ENCODE results near the gene TTLL11. TPM values are rescaled to one million over a fixed set of nuclear protein-coding genes. Genes with fewer than 3 reads are reported as not detected.

Gene TTLL11
- total and polyA plus RNA-seq, 8 donors = 3.4 to 7.5 (median 5.5) TPM

DNA sequence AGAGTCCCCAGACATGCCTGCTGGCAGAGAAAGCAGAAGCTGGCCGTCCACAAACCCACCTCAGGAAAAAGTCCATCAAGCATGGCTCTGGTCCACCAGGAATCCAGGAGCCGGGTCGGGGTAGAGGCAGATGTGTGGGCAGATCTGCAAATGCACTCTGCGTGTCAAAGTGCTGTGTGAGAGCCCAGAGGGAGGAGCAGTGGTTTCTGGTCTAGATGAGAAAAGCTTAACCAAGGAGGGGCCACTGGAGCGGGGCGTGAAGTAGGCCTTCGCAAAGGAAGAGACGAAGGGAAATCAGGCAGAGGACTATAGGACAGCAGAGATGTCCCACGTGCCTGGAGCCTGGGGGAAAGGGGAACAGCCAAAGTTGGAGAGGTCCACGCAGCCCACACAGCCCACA lies 40.0 kb downstream of the TTLL11 start:
- 88 to 92% methylated on average over 10 of the region's 10 CpGs for WGBS, 2 donors
- Histone ChIP-seq H3K4me3 (no peak overlapping the region), H3K36me3 (no peaks in the 10 kb centered on the region), H3K4me1 (no peaks in the 10 kb centered on the region), H3K27me3 (no peaks in the 10 kb centered on the region), H3K27ac (no peak overlapping the region), H3K9me3 (no peaks in the 10 kb centered on the region)
- ATAC-seq (no peak), DNase-seq (no peak), FAIRE-seq (no peak)
- TF ChIP-seq, protein P1, sequence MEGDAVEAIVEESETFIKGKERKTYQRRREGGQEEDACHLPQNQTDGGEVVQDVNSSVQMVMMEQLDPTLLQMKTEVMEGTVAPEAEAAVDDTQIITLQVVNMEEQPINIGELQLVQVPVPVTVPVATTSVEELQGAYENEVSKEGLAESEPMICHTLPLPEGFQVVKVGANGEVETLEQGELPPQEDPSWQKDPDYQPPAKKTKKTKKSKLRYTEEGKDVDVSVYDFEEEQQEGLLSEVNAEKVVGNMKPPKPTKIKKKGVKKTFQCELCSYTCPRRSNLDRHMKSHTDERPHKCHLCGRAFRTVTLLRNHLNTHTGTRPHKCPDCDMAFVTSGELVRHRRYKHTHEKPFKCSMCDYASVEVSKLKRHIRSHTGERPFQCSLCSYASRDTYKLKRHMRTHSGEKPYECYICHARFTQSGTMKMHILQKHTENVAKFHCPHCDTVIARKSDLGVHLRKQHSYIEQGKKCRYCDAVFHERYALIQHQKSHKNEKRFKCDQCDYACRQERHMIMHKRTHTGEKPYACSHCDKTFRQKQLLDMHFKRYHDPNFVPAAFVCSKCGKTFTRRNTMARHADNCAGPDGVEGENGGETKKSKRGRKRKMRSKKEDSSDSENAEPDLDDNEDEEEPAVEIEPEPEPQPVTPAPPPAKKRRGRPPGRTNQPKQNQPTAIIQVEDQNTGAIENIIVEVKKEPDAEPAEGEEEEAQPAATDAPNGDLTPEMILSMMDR (IDR thresholded peaks at IDR 0.05) = no peak
- intact Hi-C loops (cut with DNase I) = no loop called here

DNA sequence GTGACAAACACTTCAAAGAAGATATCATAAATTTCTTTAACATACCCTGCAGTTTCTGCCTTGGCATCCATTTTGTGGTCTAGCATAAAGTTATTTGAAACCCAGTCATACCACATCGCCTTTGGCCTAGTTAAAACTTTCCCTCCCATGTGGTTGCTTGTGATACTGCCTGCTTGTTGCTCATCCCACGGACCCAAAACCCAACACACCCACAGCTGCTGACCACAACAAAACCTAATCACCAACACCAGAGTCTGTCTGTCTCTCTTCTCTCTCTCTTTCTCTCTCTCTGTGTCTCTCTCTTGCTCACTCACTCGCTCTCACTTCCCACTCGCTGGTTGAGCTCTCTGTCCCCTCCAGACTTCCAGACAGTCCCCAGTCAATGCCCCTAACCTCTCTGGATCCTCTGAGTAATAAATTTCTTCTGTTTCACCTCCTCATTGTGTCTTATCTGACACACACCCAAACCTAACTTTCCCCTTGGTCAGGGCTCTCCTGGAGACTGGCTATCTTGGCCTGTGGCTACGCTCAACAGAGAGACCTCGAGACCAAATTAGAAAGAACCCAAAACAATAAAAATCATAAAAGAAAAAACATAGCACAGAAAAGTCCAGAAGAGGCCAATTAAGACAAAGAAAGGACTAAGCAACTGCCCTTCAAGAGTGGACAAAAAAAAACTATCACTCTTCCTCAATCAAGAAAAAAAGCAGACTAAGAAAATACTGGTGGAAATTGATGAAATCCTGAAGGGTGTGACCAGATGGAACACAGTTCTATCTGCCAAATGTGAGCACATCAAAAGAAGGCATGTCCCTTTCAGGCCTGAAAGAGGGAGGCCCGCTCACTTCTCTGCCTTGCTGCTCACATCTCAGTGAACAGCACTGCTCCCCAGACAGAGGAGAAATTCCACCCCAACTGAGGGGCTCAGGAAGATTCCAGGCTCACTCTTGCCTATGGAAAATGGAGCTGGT lies 41.5 kb downstream of the TTLL11 start:
- no peak for ATAC-seq
- H3K27ac ChIP-seq = no peak overlapping the region
- 94 to 95% methylated on average over 7 of the region's 7 CpGs for WGBS, 2 donors
- H3K36me3 ChIP-seq = no peaks in the 10 kb centered on the region
- intact Hi-C loops (cut with DNase I) = no loop called here
- no peak for DNase-seq
- H3K4me3 ChIP-seq = no peak overlapping the region
- no peaks in the 10 kb centered on the region for H3K27me3 ChIP-seq
- H3K4me1 ChIP-seq = no peaks in the 10 kb centered on the region
- TF ChIP-seq, protein P1 (IDR thresholded peaks at IDR 0.05) = no peak
- FAIRE-seq = no peak
- H3K9me3 ChIP-seq = no peaks in the 10 kb centered on the region

DNA sequence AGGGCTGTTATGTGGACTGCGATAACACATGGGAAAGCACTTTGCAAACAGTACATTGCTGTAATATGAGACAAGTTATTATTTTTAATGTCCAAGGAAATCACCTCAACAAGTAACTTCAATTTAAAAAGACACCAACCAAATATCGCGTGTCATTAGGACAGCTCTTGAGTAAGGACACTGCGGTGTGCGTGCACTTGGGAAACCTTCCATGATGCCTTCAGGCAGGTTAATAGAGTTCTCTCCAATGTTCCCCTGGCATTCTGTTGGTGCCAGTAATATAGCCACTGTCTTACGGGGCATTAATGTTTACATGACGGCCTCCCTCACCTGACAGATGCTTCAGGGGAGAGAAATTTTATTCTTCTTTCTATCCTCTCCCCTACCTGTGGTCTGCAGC lies 42.9 kb downstream of the TTLL11 start:
- Histone ChIP-seq H3K4me3 (no peak overlapping the region), H3K27me3 (no peaks in the 10 kb centered on the region), H3K9me3 (no peaks in the 10 kb centered on the region), H3K36me3 (no peaks in the 10 kb centered on the region), H3K4me1 (no peaks in the 10 kb centered on the region), H3K27ac (no peak overlapping the region)
- no peak for DNase-seq
- no peak for FAIRE-seq
- ATAC-seq = no peak
- intact Hi-C loops (cut with DNase I) = no loop called here
- 82 to 85% methylated on average over 7 of the region's 7 CpGs for WGBS, 2 donors
- TF ChIP-seq, protein P1 (IDR thresholded peaks at IDR 0.05) = no peak

DNA sequence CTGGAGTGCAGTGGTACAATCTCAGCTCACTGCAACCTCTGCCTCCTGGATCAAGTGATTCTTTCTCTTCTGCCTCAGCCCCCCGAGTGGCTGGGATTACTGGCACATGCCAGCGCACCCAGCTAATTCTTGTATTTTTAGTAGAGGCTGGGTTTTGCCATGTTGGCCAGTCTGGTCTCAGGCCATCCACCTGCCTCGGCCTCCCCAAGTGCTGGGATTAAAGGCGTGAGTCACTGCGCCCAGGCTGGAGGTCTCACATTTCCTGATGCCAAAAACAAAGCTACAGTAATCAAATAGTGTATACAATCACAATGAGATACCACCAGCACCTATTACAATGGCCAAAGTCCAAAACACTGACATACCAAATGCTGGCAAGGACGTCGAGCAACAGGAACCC lies 51.1 kb downstream of the TTLL11 start:
- H3K4me3 ChIP-seq = no peak overlapping the region
- H3K4me1 ChIP-seq = peaks cover 0 to 7% (median 7%) of the 10 kb centered on the region in 3 donors
- no peak for ATAC-seq
- FAIRE-seq = no peak
- no peak for DNase-seq
- H3K36me3 ChIP-seq = no peaks in the 10 kb centered on the region
- intact Hi-C loops (cut with DNase I) = no loop called here
- TF ChIP-seq, protein P1 (IDR thresholded peaks at IDR 0.05) = no peak
- H3K27ac ChIP-seq = no peak overlapping the region
- 77 to 79% methylated on average over 7 of the region's 7 CpGs for WGBS, 2 donors
- no peaks in the 10 kb centered on the region for H3K27me3 ChIP-seq
- no peaks in the 10 kb centered on the region for H3K9me3 ChIP-seq

Data from pancreas (tissue), 10 donors.